Measurements from ENCODE around the gene TMEM186.

DNA sequence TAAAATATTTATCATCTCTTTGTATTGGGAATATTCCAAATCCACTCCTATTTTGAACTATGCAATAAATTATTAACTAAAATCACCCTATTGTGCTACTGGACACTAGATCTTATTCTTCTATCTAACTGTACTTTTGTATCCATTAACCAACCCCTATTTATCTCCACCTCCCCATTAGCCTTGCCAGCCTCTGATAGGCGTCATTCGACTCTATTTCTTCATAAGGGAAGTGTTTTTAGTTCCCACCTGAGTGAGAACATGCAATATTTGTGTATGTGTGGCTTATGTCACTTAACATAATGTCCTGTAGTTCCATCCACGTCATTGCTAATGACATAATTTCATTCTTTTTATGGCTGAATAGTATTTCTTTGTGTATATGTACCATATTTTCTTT, 23.9 kb downstream of the TMEM186 start:
- TF ChIP-seq, protein P1, sequence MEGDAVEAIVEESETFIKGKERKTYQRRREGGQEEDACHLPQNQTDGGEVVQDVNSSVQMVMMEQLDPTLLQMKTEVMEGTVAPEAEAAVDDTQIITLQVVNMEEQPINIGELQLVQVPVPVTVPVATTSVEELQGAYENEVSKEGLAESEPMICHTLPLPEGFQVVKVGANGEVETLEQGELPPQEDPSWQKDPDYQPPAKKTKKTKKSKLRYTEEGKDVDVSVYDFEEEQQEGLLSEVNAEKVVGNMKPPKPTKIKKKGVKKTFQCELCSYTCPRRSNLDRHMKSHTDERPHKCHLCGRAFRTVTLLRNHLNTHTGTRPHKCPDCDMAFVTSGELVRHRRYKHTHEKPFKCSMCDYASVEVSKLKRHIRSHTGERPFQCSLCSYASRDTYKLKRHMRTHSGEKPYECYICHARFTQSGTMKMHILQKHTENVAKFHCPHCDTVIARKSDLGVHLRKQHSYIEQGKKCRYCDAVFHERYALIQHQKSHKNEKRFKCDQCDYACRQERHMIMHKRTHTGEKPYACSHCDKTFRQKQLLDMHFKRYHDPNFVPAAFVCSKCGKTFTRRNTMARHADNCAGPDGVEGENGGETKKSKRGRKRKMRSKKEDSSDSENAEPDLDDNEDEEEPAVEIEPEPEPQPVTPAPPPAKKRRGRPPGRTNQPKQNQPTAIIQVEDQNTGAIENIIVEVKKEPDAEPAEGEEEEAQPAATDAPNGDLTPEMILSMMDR (conservative IDR thresholded peaks at IDR 0.05), result no peak
- no peak for TF ChIP-seq EZH2 (IDR thresholded peaks at IDR 0.05; ENCODE audit: low read depth)

Data from PC-9 (cell line).